HG02938 (cell line): ENCODE results near the gene LAMA5.

ENCODE experiments used
- ATAC-seq: cut with Tn5 transposase; IDR thresholded peaks from one replicate; pipeline ENCODE4 v1.9.1; 2021; ENCODE audit warnings: mild to moderate bottlenecking, moderate library complexity; ENCODE audit not compliant: unreplicated experiment

LAMA5 gene

DNA sequence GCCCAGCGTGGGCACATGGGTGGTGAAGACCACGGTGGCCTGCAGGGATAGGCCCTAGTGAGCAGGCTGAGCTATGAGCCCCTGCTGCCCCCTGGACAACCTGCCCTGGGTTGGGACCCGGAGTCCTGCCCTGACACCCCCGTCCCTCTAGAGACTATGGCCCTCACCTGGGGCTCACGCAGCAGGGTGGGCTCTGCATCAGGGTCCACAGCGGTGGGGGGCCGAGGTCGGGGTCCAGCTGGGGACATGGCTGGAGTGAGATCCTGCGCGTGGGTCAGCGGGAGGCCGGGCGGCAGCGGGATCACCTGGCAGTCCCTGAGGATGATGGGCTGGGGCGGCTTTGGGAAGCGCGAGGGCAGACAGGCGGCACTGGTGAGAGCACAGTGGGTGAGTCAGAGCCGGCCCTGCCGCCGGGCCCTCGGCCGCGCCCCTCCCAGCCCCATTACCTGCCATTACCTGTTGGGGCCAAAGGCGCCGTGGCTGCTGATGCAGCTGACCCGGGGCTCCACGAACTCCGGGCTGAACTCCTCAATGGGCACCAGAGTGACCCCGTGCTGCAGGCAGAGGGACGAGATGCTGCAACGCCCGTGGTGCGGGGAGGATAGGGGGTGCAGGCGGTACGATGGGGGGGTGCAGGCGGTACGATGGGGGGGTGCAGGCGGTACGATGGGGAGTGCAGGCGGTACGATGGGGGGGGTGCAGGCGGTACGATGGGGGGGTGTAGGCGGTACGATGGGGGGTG is 36.4 kb downstream of the LAMA5 start:
- ATAC-seq: no peak

- no peak for ATAC-seq
Observed at GRCh38 chr20:62329389-62330377, 37.4 kb downstream of the LAMA5 start.

DNA sequence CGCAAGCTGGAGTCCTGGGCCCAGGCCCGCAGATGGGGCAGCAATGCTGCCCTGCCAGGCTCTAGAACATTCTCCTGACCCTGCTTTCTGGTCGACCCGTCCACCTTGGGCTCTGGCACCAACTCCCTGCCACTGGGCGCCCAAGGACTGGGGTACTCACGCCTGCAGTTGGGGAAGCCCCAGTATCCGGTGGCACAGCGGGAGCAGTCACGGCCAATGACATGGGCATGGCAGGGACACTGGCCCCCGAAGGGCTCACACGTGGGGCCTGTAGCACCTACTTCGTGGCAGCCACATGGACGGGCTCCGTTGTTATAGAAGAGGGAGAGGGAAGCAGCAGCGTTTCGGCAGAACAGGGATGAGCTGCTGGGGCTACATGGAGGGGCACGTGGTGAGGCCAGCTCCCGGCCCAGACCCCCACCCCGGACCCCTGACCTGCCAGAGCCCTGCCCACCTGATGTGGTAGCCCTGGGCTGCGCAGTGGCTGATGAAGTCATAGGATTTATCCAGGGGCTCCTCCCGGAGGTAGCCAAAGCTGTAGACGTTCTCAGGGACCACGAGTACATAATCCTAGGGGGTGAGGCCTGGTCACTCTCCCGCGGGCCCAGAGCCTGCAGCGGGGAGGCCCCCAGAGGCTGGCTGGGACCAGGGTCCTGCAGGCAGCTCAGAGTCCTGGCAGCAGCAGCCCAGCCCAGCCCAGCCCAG is 38.3 kb downstream of the LAMA5 start:
- no peak for ATAC-seq

DNA sequence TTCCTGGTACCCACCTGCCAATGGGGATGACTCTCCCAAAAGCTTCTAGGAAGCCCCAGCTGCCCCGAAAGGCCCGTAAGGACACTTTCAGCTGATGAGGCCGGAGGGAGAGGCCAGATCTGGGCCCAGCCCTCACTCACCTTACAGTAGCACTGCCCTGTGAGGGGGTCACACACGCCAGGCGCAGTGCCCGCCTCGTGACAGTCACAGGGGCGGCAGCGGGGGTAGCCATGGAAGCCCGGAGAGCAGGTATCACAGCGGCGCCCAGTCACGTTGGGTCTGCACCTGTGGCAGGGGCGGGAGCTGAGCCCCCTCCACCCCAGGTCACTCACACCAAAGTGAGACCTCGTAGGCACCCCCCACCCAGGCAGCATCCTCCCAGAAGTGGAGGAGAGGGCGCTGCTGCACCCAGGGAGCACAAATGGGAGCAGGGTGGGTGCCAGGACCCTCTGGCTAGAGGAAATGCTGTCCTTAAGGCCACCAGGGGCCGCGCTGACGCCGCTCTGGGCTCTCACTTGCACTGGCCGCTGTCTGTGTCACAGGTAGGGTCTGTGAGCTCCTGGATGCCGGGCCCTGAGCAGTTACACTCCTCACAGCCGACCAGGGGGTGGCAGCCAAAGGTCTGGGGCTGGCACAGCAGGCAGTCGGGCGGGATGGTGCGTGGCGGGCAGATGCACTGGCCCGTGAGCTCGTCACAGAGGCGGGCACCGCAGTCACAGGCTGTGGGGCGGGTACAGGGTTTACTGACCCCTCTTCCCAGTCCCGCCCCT is 39.2 kb downstream of the LAMA5 start:
- no peak for ATAC-seq

- no peak for ATAC-seq
Observed at GRCh38 chr20:62326959-62327725, 40.0 kb downstream of the LAMA5 start.

DNA sequence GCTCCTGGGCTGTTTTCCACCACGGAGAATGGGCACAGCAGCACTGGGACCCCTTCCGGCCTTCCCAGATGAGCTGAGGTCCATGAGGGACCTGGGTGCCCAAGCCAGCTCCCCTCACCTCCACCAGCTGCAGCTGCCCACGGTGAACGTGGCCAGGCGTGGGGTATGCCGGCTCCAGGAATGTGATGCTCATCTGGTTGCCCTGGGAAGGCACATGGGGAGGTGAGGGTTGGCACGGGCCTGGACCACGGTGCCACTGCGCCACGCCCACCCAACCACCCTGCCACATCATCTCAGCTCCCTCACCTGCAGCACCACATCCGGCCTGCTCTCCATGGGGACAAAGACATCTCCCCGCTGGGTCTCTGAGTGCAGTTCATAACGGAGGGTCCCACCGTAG is 40.6 kb downstream of the LAMA5 start:
- no peak for ATAC-seq

GRCh38 chr20:62325172-62325905 is 41.8 kb downstream of the LAMA5 start:
- ATAC-seq: no peak

DNA sequence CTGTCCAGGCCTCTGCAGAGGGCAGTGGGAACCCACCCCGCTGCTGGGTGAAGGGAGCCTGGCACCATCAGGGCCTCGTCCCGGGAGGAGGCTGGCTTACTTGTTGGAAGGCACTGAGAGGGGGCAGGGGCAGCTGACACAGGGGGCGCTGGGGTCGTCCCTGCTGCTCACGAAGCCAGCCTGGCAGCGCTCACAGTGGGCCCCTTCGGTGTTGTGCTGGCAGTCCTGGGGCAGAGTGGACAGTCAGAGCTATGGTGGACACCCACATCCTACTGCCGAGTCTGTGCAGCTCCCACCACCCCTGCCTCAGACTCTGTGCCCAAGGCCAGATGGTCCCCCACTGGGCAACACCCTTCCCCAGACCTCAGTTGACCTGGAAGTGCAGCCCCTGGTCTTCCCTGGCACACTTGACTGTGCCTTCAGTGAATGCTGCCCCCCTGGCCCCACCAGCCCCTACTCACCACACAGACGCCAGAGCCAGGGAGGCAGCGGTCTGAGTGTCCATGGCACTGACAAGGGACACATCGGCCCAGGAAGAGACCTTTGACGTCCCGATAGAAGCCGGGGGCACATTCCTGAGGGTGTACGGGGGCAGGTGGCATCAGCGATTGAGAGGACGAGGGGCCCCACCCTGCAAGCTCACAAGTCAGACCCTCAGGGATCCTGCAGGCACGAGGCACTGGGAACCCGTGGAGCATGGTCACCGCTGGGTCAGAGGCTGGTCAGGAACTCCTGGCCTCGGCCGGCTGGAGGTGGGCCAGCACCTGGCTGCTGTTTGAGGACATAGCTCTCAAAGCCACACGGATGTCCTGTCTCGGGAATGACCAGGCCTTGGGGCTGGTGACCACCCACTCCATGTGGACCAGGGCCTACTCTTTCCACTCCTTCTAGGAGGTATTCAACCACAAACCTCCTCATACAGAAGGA is 42.9 kb downstream of the LAMA5 start:
- ATAC-seq: no peak

GRCh38 chr20:62323146-62323979 is 43.7 kb downstream of the LAMA5 start:
- ATAC-seq: no peak

- ATAC-seq: no peak
Observed at GRCh38 chr20:62322492-62323041, 44.5 kb downstream of the LAMA5 start.

DNA sequence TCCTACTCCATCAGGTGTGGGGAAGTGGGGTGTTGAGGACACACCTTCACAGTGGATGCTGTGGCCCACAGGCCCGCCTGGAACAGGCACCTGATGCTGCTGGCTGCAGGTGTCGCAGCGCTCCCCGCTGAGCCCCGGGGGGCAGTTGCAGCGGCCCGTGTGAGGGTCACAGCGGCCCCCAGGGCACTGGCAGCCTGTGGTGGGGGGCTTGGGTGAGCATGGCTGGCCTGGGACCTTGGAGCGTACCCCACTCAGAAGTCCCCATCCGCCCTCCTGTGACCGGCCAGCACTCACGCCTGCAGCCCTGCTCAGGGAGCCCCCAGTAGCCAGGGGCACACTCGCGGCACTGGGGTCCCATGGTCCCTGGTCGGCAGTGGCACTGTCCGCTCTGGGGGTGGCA is 45.1 kb downstream of the LAMA5 start:
- no peak for ATAC-seq

DNA sequence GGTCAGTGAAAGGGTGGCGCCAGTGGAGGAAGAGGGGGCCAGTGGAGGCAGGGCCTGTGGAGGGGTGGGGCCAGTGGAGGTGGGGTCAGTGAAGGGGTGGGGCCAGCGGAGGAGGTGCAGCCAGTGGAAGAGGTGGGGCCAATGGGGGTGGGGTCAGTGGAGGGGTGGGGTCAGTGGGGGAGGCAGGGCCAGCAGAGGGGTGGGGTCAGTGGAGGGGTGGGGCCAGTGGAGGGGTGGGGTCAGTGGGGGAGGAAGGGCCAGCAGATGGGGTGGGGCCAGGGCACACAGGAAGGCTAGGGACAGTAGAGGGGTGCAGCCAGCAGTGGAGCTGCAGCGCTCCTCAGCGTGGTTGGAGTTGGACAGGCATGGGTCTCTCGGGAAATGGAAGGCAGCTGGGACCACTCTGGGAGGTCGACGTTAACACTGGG is 45.6 kb downstream of the LAMA5 start:
- no peak for ATAC-seq

DNA sequence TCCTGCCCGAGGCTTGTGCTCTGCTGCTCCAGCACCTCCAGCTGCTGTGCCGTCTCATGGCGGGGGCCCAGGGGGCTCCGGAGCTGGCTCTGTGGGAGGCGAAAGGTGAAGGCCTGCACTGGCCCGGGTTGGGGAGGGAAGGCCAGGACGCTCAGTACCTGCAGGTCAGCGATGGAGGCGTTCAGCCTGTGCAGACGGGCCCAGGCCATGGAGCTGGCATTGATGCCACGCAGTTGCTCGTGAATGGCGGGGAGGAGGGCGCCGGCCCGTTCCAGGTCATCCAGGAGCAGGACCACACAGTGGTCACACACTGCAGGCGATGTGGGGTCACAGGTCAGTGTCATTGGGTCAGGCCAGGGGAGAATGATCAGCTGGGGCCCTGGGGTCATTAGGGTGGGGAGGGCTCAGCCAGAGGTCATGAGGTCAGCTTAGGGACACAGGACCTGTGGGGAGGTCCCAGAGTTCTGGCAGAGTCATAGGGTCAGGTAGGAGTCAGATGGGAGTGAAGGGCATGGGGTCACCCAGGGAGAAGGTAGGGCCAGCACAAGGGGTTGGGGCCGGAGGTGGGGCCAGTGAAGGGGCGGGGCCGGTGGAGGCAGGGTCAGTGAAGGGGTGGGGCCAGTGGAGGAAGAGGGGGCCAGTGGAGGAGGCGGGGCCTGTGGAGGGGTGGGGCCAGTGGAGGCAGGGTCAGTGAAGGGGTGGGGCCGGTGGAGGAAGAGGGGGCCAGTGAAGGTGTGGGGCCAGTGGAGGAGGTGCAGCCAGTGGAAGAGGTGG is 46.3 kb downstream of the LAMA5 start:
- no peak for ATAC-seq

GRCh38 chr20:62319346-62319909 is 47.7 kb downstream of the LAMA5 start:
- ATAC-seq: no peak

DNA sequence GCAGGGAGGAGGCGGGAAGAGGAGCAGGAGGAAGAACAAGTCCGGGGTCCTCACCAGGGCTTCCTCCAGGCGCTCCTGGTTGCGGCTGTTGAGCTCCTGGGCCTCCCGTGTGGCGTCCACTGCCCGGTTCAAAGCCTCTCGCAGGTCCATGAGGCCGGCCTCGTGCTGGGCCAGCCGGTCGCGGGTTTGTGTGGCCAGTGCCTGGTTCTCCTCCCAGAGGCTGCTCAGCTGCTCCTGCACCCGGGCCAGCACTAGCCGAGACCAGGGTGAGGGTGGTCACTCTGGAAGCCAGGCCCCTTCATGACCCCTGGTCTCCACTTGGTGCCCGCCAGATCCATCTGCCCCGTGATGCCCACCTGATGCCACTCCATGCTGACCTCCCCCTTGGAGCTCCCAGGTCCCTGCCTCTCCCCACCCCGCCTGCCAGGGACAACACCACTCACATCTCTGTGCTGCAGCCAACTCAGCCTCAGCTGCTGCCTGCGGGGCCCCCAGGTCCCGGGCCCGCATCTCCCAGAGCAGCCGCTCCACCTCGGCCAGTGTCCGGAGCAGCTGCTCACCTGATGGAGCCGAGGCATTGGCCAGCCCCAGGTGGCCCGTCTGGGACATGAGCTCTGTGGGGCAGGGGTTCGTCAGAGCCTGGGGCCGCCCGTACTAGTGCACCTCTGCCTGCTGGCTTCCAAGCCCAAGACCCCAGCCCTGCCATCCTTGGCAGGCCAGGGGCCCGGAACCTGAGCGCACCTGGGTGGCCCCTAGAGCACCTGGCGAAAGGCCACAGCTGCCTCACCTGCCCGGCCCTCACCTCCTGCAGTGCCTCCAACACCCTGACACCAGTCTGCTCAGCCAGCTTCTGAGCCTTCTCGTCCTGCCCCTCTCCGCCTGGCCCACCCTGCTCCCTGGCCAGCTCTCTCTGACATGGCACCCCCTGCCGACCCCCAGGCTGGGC is 48.4 kb downstream of the LAMA5 start:
- no peak for ATAC-seq
